ENCODE data around the gene CHMP2B. TPM values are rescaled to one million over a fixed set of nuclear protein-coding genes. Genes with fewer than 3 reads are reported as not detected.

The CHMP2B gene
- total RNA-seq, 1 donor from 2014 or later: 38.9 TPM

DNA sequence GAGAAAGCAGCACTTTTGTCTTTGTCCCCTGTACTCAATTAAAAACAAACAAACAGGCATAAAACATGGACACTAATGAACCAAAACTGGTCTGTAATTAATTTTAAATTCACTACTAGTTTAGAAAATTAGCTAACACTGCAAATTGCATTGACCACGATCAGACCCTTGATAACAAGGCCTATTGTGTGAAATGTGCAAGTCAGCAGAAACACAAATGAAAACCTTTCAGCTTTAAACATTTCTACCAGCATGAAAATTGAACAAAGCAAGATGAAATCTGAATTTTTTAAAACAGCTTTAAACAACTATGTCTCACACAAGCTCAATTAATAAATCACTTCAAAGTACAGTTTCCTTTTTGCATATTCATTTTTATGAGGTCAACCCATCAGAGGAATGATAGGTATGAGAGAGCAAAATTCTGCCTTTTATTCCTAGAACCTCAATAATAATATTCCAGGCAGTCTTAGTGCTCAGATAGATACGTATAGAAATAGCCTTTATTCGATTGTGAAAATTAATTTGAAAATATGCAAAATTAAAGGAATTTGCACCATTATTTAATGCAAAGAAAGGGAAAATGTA is 27.0 kb upstream of the CHMP2B start:
- Histone ChIP-seq H3K9me3 (ENCODE audit: insufficient read depth, low read depth, low read length) (no peaks in the 10 kb centered on the region), H3K4me3 (ENCODE audit: insufficient read depth, low read depth, low read length) (no peak overlapping the region), H3K27ac (ENCODE audit: low read depth, low read length) (no peak overlapping the region), H3K4me2 (ENCODE audit: low read length) (no peak overlapping the region), H3K36me3 (ENCODE audit: insufficient read depth, low read length) (no peaks in the 10 kb centered on the region), H3K9ac (ENCODE audit: low read length) (no peak overlapping the region), H3K27me3 (ENCODE audit: insufficient read depth, low read length) (no peaks in the 10 kb centered on the region), H3K79me2 (ENCODE audit: insufficient read depth, low read length) (no peaks in the 10 kb centered on the region), H4K20me1 (ENCODE audit: insufficient read depth, low read length) (no peaks in the 10 kb centered on the region), H3K4me1 (ENCODE audit: insufficient read depth, low read length) (no peaks in the 10 kb centered on the region), H2AFZ (ENCODE audit: low read depth, low read length) (no peak overlapping the region)
- no peaks in the 10 kb centered on the region for H3K4me1 Mint-ChIP-seq (ENCODE audit: low read depth, unreplicated experiment)
- FAIRE-seq (no peak), DNase-seq (ENCODE audit: low read depth) (no peak)
- no peak overlapping the region for H3K4me3 Mint-ChIP-seq (ENCODE audit: unreplicated experiment)
- H3K36me3 Mint-ChIP-seq (ENCODE audit: low read depth, unreplicated experiment): no peaks in the 10 kb centered on the region
- H3K9me3 Mint-ChIP-seq (ENCODE audit: unreplicated experiment): peaks cover 8% of the 10 kb centered on the region
- no peak overlapping the region for H3K27ac Mint-ChIP-seq (ENCODE audit: unreplicated experiment)
- TF ChIP-seq, protein P1, sequence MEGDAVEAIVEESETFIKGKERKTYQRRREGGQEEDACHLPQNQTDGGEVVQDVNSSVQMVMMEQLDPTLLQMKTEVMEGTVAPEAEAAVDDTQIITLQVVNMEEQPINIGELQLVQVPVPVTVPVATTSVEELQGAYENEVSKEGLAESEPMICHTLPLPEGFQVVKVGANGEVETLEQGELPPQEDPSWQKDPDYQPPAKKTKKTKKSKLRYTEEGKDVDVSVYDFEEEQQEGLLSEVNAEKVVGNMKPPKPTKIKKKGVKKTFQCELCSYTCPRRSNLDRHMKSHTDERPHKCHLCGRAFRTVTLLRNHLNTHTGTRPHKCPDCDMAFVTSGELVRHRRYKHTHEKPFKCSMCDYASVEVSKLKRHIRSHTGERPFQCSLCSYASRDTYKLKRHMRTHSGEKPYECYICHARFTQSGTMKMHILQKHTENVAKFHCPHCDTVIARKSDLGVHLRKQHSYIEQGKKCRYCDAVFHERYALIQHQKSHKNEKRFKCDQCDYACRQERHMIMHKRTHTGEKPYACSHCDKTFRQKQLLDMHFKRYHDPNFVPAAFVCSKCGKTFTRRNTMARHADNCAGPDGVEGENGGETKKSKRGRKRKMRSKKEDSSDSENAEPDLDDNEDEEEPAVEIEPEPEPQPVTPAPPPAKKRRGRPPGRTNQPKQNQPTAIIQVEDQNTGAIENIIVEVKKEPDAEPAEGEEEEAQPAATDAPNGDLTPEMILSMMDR (IDR thresholded peaks at IDR 0.05; ENCODE audit: insufficient read depth, low read depth, low read length): no peak
- no peak for TF ChIP-seq EZH2 (IDR thresholded peaks at IDR 0.05; ENCODE audit: insufficient read depth, low read length)
- H3K27me3 Mint-ChIP-seq (ENCODE audit: low read depth, unreplicated experiment): no peaks in the 10 kb centered on the region

GRCh38 chr3:87201727-87202126 is 25.4 kb upstream of the CHMP2B start:
- Histone ChIP-seq H3K9ac (ENCODE audit: low read length) (no peak overlapping the region), H2AFZ (ENCODE audit: low read depth, low read length) (no peak overlapping the region), H3K27me3 (ENCODE audit: insufficient read depth, low read length) (no peaks in the 10 kb centered on the region), H3K9me3 (ENCODE audit: insufficient read depth, low read depth, low read length) (no peaks in the 10 kb centered on the region), H3K36me3 (ENCODE audit: insufficient read depth, low read length) (no peaks in the 10 kb centered on the region), H4K20me1 (ENCODE audit: insufficient read depth, low read length) (no peaks in the 10 kb centered on the region), H3K4me2 (ENCODE audit: low read length) (no peak overlapping the region), H3K4me3 (ENCODE audit: insufficient read depth, low read depth, low read length) (no peak overlapping the region), H3K27ac (ENCODE audit: low read depth, low read length) (no peak overlapping the region), H3K79me2 (ENCODE audit: insufficient read depth, low read length) (no peaks in the 10 kb centered on the region), H3K4me1 (ENCODE audit: insufficient read depth, low read length) (peaks cover 6% of the 10 kb centered on the region)
- no peak overlapping the region for H3K4me3 Mint-ChIP-seq (ENCODE audit: unreplicated experiment)
- DNase-seq (ENCODE audit: low read depth): no peak
- H3K36me3 Mint-ChIP-seq (ENCODE audit: low read depth, unreplicated experiment): no peaks in the 10 kb centered on the region
- FAIRE-seq: no peak
- H3K27me3 Mint-ChIP-seq (ENCODE audit: low read depth, unreplicated experiment): no peaks in the 10 kb centered on the region
- H3K27ac Mint-ChIP-seq (ENCODE audit: unreplicated experiment): no peak overlapping the region
- no peaks in the 10 kb centered on the region for H3K4me1 Mint-ChIP-seq (ENCODE audit: low read depth, unreplicated experiment)
- peaks cover 2% of the 10 kb centered on the region for H3K9me3 Mint-ChIP-seq (ENCODE audit: unreplicated experiment)
- no peak for TF ChIP-seq EZH2 (IDR thresholded peaks at IDR 0.05; ENCODE audit: insufficient read depth, low read length)
- TF ChIP-seq, protein P1 (IDR thresholded peaks at IDR 0.05; ENCODE audit: insufficient read depth, low read depth, low read length): no peak

DNA sequence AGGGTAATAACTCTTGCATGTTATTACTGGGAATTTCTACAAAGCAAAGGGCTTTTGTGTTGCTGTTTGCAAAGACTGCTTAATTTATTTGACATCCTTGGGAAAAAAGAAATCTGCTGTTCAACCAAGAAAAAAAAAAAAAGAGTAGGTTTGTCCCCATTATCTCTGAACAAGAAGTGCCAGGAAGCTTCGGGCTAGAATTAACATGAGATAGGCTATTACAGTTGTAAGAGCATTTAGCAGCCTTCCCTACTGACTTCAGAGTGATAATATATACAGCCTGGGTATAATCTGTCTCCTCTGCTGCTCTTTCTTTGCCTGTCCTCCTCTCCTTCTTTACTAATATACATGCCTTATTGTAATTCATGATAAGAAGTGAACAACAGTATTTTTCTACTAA is 23.3 kb upstream of the CHMP2B start:
- Mint-ChIP-seq H3K4me3 (ENCODE audit: unreplicated experiment) (no peak overlapping the region), H3K36me3 (ENCODE audit: low read depth, unreplicated experiment) (no peaks in the 10 kb centered on the region), H3K27ac (ENCODE audit: unreplicated experiment) (no peak overlapping the region), H3K4me1 (ENCODE audit: low read depth, unreplicated experiment) (no peaks in the 10 kb centered on the region), H3K9me3 (ENCODE audit: unreplicated experiment) (no peaks in the 10 kb centered on the region), H3K27me3 (ENCODE audit: low read depth, unreplicated experiment) (no peaks in the 10 kb centered on the region)
- Histone ChIP-seq H3K27me3 (ENCODE audit: insufficient read depth, low read length) (no peaks in the 10 kb centered on the region), H3K4me2 (ENCODE audit: low read length) (no peak overlapping the region), H3K36me3 (ENCODE audit: insufficient read depth, low read length) (no peaks in the 10 kb centered on the region), H2AFZ (ENCODE audit: low read depth, low read length) (no peak overlapping the region), H3K9ac (ENCODE audit: low read length) (no peak overlapping the region), H3K9me3 (ENCODE audit: insufficient read depth, low read depth, low read length) (no peaks in the 10 kb centered on the region), H3K79me2 (ENCODE audit: insufficient read depth, low read length) (no peaks in the 10 kb centered on the region), H3K4me1 (ENCODE audit: insufficient read depth, low read length) (peaks cover 6% of the 10 kb centered on the region), H3K4me3 (ENCODE audit: insufficient read depth, low read depth, low read length) (no peak overlapping the region), H4K20me1 (ENCODE audit: insufficient read depth, low read length) (no peaks in the 10 kb centered on the region), H3K27ac (ENCODE audit: low read depth, low read length) (no peak overlapping the region)
- DNase-seq (ENCODE audit: low read depth) (no peak), FAIRE-seq (no peak)
- TF ChIP-seq, protein P1 (IDR thresholded peaks at IDR 0.05; ENCODE audit: insufficient read depth, low read depth, low read length): no peak
- TF ChIP-seq EZH2 (IDR thresholded peaks at IDR 0.05; ENCODE audit: insufficient read depth, low read length): no peak
